CD4-positive, alpha-beta T cell treated with Interferon gamma for 1 hour (primary cell): ENCODE results near the gene SYT2.
A peak's percentile ranks its signal among the peaks of the same experiment; 100 is the strongest.

ENCODE experiments used
- DNase-seq: peaks from one replicate; pipeline ENCODE4 v3.0.0-alpha.2; 2020

SYT2 gene

GRCh38 chr1:202703191-202703590 is 7.1 kb downstream of the SYT2 start:
- no peak for DNase-seq

- DNase-seq = no peak
Measured at GRCh38 chr1:202702088-202702487, 8.2 kb downstream of the SYT2 start.

GRCh38 chr1:202701200-202701599 is 9.1 kb downstream of the SYT2 start:
- no peak for DNase-seq

GRCh38 chr1:202700061-202700460 is 10.2 kb downstream of the SYT2 start:
- no peak for DNase-seq

- DNase-seq = no peak
Measured at GRCh38 chr1:202698276-202698675, 12.0 kb downstream of the SYT2 start.

GRCh38 chr1:202697038-202697437 is 13.2 kb downstream of the SYT2 start:
- no peak for DNase-seq

- no peak for DNase-seq
Measured at GRCh38 chr1:202694314-202694713, 15.9 kb downstream of the SYT2 start.

GRCh38 chr1:202692959-202693555 is 17.2 kb downstream of the SYT2 start:
- DNase-seq = peak; percentile 20

- no peak for DNase-seq
Measured at GRCh38 chr1:202691816-202692215, 18.4 kb downstream of the SYT2 start.

GRCh38 chr1:202689493-202690342 is 20.5 kb downstream of the SYT2 start:
- DNase-seq = no peak

- no peak for DNase-seq
Measured at GRCh38 chr1:202689082-202689481, 21.2 kb downstream of the SYT2 start.

GRCh38 chr1:202688401-202688800 is 21.9 kb downstream of the SYT2 start:
- DNase-seq = no peak

GRCh38 chr1:202687798-202688197 is 22.5 kb downstream of the SYT2 start:
- no peak for DNase-seq

- DNase-seq = no peak
Measured at GRCh38 chr1:202687370-202687769, 22.9 kb downstream of the SYT2 start.

- no peak for DNase-seq
Measured at GRCh38 chr1:202685641-202686040, 24.6 kb downstream of the SYT2 start.

GRCh38 chr1:202684716-202685115 is 25.5 kb downstream of the SYT2 start:
- DNase-seq = no peak

GRCh38 chr1:202683029-202683428 is 27.2 kb downstream of the SYT2 start:
- DNase-seq = no peak

- no peak for DNase-seq
Measured at GRCh38 chr1:202682477-202682876, 27.8 kb downstream of the SYT2 start.

GRCh38 chr1:202681736-202682420 is 28.4 kb downstream of the SYT2 start:
- no peak for DNase-seq

GRCh38 chr1:202680586-202681352 is 29.5 kb downstream of the SYT2 start:
- DNase-seq = no peak

- DNase-seq = no peak
Measured at GRCh38 chr1:202679406-202680177, 30.7 kb downstream of the SYT2 start.

- no peak for DNase-seq
Measured at GRCh38 chr1:202677433-202677832, 32.8 kb downstream of the SYT2 start.
